Lower lobe of right lung (tissue), 2 donors: ENCODE measurements around the gene ARHGEF26. TPM values are rescaled to one million over a fixed set of nuclear protein-coding genes. Genes with fewer than 3 reads are reported as not detected.

ENCODE experiments used
- ATAC-seq, 2 donors: fragments of 200-7000 bp; cut with Tn5 transposase; one replicate each; pipeline ENCODE4 v1.9.1; 2020 to 2022; ENCODE audit warnings: mild to moderate bottlenecking in 2 of 2, moderate library complexity in 2 of 2
- DNase-seq: peaks from one replicate; pipeline ENCODE4 v3.0.0-alpha.2; 2020
- H3K27ac ChIP-seq: fragments of 200-600 bp; one replicate; pipeline ENCODE4 v1.8.0; 2022
- H3K27me3 ChIP-seq: fragments of 200-600 bp; one replicate; pipeline ENCODE4 v1.8.0; 2022; ENCODE audit warnings: low read depth
- H3K36me3 ChIP-seq: fragments of 200-600 bp; one replicate; pipeline ENCODE4 v1.8.0; 2022; ENCODE audit warnings: mild to moderate bottlenecking
- H3K4me1 ChIP-seq: fragments of 200-600 bp; one replicate; pipeline ENCODE4 v1.8.0; 2022
- H3K4me3 ChIP-seq: fragments of 200-600 bp; one replicate; pipeline ENCODE4 v1.8.0; 2022; ENCODE audit warnings: mild to moderate bottlenecking
- H3K9me3 ChIP-seq: fragments of 200-600 bp; one replicate; pipeline ENCODE4 v1.8.0; 2022
- intact Hi-C: fragments of 100-400 bp; cut with DNase I; formaldehyde crosslinking; loops from one replicate; pipeline ENCODE4 v1.11.0; 2022
- total RNA-seq: library from RNA; stranded (reverse); fragmentation: NEBNext Ultra II Directional; extraction: Animal tissue kit (Norgen Biotek cat#: 25700); gene quantifications from one replicate; pipeline ENCODE4 v1.2.1, GENCODE V29; 2021
- TF ChIP-seq, protein P1 (sequence below): fragments of 200-600 bp; IDR thresholded peaks from one replicate; pipeline ENCODE4 v1.8.0; 2022; ENCODE audit warnings: antibody characterized with exemption, mild to moderate bottlenecking
- donor health status: DM: no; HTN: yes; CAD: no; lungs with severe emphysema.

The ARHGEF26 gene
- total RNA-seq, 1 donor from 2014 or later = 50.9 TPM

DNA sequence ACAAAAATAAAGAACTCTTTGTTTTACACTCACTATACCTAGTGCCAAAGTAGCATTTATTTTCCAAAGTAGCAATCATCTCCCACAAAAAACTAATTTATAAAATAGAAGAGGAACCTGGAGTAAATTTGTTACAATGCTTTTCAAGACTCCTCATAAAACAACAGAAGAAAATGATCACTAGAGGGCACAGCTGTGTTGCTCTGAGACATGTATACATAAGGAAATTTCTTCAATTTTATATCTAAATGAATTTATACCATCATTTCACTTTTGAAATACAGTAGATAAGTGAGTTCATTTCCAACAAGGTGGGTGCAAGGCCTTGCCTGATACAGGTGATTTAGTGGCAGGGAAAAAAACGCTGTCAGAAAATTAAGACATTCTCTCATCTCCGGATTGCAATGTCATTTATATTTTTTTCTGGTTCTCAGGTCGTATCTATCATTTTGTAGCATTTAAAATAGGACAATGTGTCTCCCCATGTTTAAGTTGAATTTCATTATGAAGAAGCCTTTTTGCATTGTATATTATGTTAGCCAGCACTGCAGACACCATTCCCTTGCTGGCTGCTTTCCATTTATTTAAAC is 25.3 kb upstream of the ARHGEF26 start:
- TF ChIP-seq, protein P1, sequence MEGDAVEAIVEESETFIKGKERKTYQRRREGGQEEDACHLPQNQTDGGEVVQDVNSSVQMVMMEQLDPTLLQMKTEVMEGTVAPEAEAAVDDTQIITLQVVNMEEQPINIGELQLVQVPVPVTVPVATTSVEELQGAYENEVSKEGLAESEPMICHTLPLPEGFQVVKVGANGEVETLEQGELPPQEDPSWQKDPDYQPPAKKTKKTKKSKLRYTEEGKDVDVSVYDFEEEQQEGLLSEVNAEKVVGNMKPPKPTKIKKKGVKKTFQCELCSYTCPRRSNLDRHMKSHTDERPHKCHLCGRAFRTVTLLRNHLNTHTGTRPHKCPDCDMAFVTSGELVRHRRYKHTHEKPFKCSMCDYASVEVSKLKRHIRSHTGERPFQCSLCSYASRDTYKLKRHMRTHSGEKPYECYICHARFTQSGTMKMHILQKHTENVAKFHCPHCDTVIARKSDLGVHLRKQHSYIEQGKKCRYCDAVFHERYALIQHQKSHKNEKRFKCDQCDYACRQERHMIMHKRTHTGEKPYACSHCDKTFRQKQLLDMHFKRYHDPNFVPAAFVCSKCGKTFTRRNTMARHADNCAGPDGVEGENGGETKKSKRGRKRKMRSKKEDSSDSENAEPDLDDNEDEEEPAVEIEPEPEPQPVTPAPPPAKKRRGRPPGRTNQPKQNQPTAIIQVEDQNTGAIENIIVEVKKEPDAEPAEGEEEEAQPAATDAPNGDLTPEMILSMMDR = peak; percentile 40
- no peaks in the 10 kb centered on the region for H3K4me1 ChIP-seq
- DNase-seq (no peak), ATAC-seq (peak in 1 of 2 donors; percentile 54)
- no peak overlapping the region for H3K4me3 ChIP-seq
- no peaks in the 10 kb centered on the region for H3K9me3 ChIP-seq
- intact Hi-C loops = loop anchor here (10.0 kb wide), 1 partner anchor 159 kb away; no protein-coding TSS in a partner anchor
- no peaks in the 10 kb centered on the region for H3K27me3 ChIP-seq
- H3K27ac ChIP-seq = no peak overlapping the region
- no peaks in the 10 kb centered on the region for H3K36me3 ChIP-seq

DNA sequence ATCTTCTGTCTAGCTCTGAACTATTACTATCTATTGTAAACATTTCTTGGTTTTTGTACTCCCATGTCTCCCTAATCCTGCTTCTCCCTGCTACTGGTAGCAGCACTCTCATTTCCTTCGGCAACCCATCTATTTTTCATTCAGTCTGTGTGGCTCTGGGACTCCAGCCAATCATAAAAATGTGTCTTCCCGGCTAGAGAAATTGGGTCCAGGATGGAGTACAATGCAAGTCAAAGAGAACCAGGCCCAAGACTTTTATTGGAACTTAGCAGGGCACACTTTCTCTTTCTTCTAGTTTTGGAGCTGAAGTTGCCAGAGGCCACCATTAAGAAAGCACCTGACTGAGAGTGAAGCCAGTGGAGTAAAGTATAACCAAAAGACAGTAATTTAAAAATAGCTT is 22.8 kb upstream of the ARHGEF26 start:
- TF ChIP-seq, protein P1 = no peak
- ATAC-seq (no peak), DNase-seq (no peak)
- Histone ChIP-seq H3K27me3 (no peaks in the 10 kb centered on the region), H3K27ac (no peak overlapping the region), H3K4me3 (no peak overlapping the region), H3K9me3 (no peaks in the 10 kb centered on the region), H3K4me1 (no peaks in the 10 kb centered on the region), H3K36me3 (no peaks in the 10 kb centered on the region)
- intact Hi-C loops = loop anchor here (10.0 kb wide), 1 partner anchor 156 kb away; no protein-coding TSS in a partner anchor

DNA sequence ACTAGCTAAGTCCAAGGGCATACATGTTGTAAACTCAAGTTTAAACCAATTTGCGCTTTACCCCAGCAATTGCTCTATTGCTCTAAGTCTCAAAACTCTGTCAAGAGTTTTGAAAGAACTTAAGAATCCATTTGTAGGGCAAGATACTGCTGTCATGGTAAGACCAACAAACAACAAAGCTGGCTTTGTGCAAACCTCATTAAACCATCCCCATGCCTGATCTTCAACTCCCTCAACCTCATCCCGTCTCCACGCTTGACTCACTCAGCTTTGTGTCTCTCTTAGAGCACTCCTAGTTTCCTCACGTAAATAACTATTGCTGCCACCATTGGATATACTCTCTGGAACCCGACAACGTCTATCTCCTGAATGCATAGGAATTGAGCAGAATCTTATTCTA is 20.6 kb upstream of the ARHGEF26 start:
- TF ChIP-seq, protein P1 = no peak
- ATAC-seq = no peak

DNA sequence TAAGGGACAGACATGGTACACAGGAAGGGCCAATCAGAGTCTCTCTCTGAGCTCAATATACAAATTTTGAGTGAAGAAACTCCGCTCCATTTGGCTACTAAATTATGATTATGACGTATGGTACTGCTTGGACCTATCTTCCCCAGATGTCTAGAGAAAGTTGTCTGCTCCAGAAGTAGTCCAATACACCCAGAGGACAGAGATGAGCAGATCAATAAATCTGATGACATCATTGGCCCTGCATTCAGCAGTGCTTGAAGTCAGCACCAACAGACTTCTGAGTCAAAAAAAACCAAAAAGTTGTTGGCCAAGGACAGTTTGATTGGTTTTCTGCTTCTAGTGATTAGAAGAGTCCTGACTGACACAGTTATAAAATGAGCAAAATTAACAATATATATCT is 19.9 kb upstream of the ARHGEF26 start:
- DNase-seq (no peak), ATAC-seq (no peak)
- no peaks in the 10 kb centered on the region for H3K36me3 ChIP-seq
- intact Hi-C loops = no loop called here
- TF ChIP-seq, protein P1 = no peak
- no peaks in the 10 kb centered on the region for H3K4me1 ChIP-seq
- no peaks in the 10 kb centered on the region for H3K9me3 ChIP-seq
- no peak overlapping the region for H3K4me3 ChIP-seq
- H3K27ac ChIP-seq = no peak overlapping the region
- no peaks in the 10 kb centered on the region for H3K27me3 ChIP-seq

More for the DNA sequence above, 20.6 kb upstream of the ARHGEF26 start:
- intact Hi-C loops = no loop called here
- no peak for DNase-seq
- no peak overlapping the region for H3K27ac ChIP-seq
- no peaks in the 10 kb centered on the region for H3K9me3 ChIP-seq
- H3K36me3 ChIP-seq = no peaks in the 10 kb centered on the region
- no peaks in the 10 kb centered on the region for H3K4me1 ChIP-seq
- no peak overlapping the region for H3K4me3 ChIP-seq
- H3K27me3 ChIP-seq = no peaks in the 10 kb centered on the region

DNA sequence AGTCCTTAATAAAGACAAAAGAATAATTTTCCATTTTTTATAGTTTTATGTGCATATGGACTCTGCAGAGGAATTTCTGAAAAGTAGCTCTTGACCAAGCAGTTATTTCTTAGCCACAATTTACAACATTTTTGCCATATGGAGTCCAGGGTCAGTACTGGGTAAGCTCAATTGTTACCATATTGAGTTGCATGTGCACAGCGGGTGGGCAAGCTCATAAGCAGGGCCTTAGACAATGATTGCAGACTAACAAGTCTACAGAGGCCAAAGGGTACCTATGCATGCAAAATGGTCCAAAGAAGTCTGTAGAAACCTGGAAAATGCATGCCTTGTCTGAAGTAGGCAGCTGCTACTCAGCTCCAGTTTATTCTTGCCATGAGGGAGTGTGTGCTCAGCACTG is 19.0 kb upstream of the ARHGEF26 start:
- TF ChIP-seq, protein P1 = no peak
- intact Hi-C loops = no loop called here
- H3K4me1 ChIP-seq = no peaks in the 10 kb centered on the region

More for the DNA sequence above, 19.0 kb upstream of the ARHGEF26 start:
- no peak overlapping the region for H3K4me3 ChIP-seq
- H3K27ac ChIP-seq = no peak overlapping the region
- ATAC-seq (no peak), DNase-seq (no peak)
- no peaks in the 10 kb centered on the region for H3K27me3 ChIP-seq
- H3K36me3 ChIP-seq = no peaks in the 10 kb centered on the region
- H3K9me3 ChIP-seq = no peaks in the 10 kb centered on the region
